ENCODE results near the gene RNF10. TPM values are rescaled to one million over a fixed set of nuclear protein-coding genes. Genes with fewer than 3 reads are reported as not detected.

The RNF10 gene
- total and polyA plus RNA-seq, 9 of the 15 experiments (the other 6 are each of a cell fraction or from before 2014, with no cell fraction given) = 43.0 to 139 (median 80.1) TPM

- no TSS peak for BruUV-seq (replicated peaks)
- H3K4me3 ChIP-seq = no peak overlapping the region
- POLR2A ChIA-PET = interaction anchor here (0.6 to 4.1 kb wide), 8 partner anchors 9 to 338 kb away, joined by 3 to 26 read pairs (median 3); partner anchors contain the start of genes COQ5 and RNU4-2
- no peak overlapping the region for H2AFZ ChIP-seq (ENCODE audit: low read depth, low read length)
- WGBS (ENCODE audit: insufficient coverage, low coverage, missing lambda C conversion rate) = 81% methylated on average over 4 of the region's 4 CpGs
- ATAC-seq (no peak), DNase-seq (ENCODE audit: extremely low read depth in 1 of 4, low spot score in 3 of 4) (no peak), FAIRE-seq (no peak)
- no peaks in the 10 kb centered on the region for H3K9me1 ChIP-seq (ENCODE audit: control insufficient read depth, insufficient read depth, low read length)
- intact Hi-C loops (cut with micrococcal nuclease) = no loop called here
- peaks cover 38 to 49% of the 10 kb centered on the region in 2 experiments for H3K4me1 ChIP-seq (replicated peaks in 1 of 2; ENCODE audit: control insufficient read depth in 2 of 2, insufficient read depth in 2 of 2, low read length in 2 of 2)
- H3K36me3 ChIP-seq (ENCODE audit: control insufficient read depth, insufficient read depth, low read length) = peaks cover 52% of the 10 kb centered on the region
- no peak overlapping the region for H3K9ac ChIP-seq (ENCODE audit: insufficient read depth in 1 of 2, low read depth in 2 of 2, low read length in 2 of 2)
- H4K20me1 ChIP-seq (replicated peaks; ENCODE audit: control insufficient read depth, insufficient read depth, low read length) = peaks cover 66% of the 10 kb centered on the region
- no peaks in the 10 kb centered on the region for H3K27me3 ChIP-seq (ENCODE audit: control insufficient read depth in 2 of 2, insufficient read depth in 2 of 2, low read length in 2 of 2)
- no peaks in the 10 kb centered on the region for H3K9me3 ChIP-seq (replicated peaks; ENCODE audit: control insufficient read depth, insufficient read depth, low read depth, low read length)
- H3K4me2 ChIP-seq (ENCODE audit: insufficient read depth, low read length) = no peak overlapping the region
- H3K27ac ChIP-seq (ENCODE audit: extremely low read depth, low read depth, low read length) = no peak overlapping the region
- in situ Hi-C loops (cut with MboI) = no loop called here
- CTCF ChIA-PET (ENCODE audit: low intra/inter-chr PET ratio) = no interaction called here
- H3K79me2 ChIP-seq (ENCODE audit: control insufficient read depth, insufficient read depth, low read length) = peaks cover 78% of the 10 kb centered on the region
- TF ChIP-seq ZNF444 (CRISPR knock-in tag; IDR thresholded peaks at IDR 0.05) = no peak
- TF ChIP-seq SUPT5H (IDR thresholded peaks at IDR 0.05) = no peak
- TF ChIP-seq SIX5 (IDR thresholded peaks at IDR 0.05; ENCODE audit: borderline replicate concordance in 1 of 2, insufficient read depth in 1 of 2, low read depth in 1 of 2, low read length in 2 of 2) = no peak
- TF ChIP-seq ARID1B (IDR thresholded peaks at IDR 0.05) = no peak
- TF ChIP-seq STAT6 (CRISPR knock-in tag; IDR thresholded peaks at IDR 0.05) = no peak
- no peak for TF ChIP-seq ZNF175 (CRISPR knock-in tag; IDR thresholded peaks at IDR 0.05; ENCODE audit: low read depth)
- no peak for TF ChIP-seq U2AF1 (optimal IDR thresholded peaks at IDR 0.05; ENCODE audit: low read depth, low read length)
- no peak for TF ChIP-seq NCOA4 (IDR thresholded peaks at IDR 0.05; ENCODE audit: partially characterized antibody)
- TF ChIP-seq ZNF609 (CRISPR knock-in tag; IDR thresholded peaks at IDR 0.05; ENCODE audit: borderline replicate concordance) = no peak
- no peak for TF ChIP-seq FOSL1 (tag; conservative IDR thresholded peaks at IDR 0.05)
- TF ChIP-seq ZNF75A (CRISPR knock-in tag; IDR thresholded peaks at IDR 0.05) = no peak
- TF ChIP-seq ARID3A (IDR thresholded peaks at IDR 0.05; ENCODE audit: borderline replicate concordance, low read depth, low read length) = no peak
- no peak for TF ChIP-seq DLX4 (CRISPR knock-in tag; IDR thresholded peaks at IDR 0.05)
Observed at GRCh38 chr12:120537856-120538220, 3.7 kb downstream of the RNF10 start.

Data from K562 (cell line).